Measurements from ENCODE around the gene INPP5D. TPM values are rescaled to one million over a fixed set of nuclear protein-coding genes. Genes with fewer than 3 reads are reported as not detected.
A peak's percentile ranks its signal among the peaks of the same experiment; 100 is the strongest.

INPP5D gene
- total RNA-seq = 10 to 100 TPM in 7 of 9 donors, 1 to 10 TPM in 2; 3.4 to 29.4 (median 14.4) TPM
- polyA plus RNA-seq = 10 to 100 TPM in 1 of 3 donors, 1 to 10 TPM in 2; 4.5 to 15.6 (median 5.9) TPM
- long read RNA-seq, donor 1 = 0 reads
- long read RNA-seq, donor 2 = 0 reads
- long read RNA-seq, donor 3 = 0 reads
- long read RNA-seq, donor 4, partial matches to known transcripts = 4 of 5 reads
- long read RNA-seq, donor 4, other reads (novel, unspliced or antisense) = 1 of 5 reads
- long read RNA-seq, donor 5, full-length matches to known transcripts = 4 of 15 reads
- long read RNA-seq, donor 5, partial matches to known transcripts = 9 of 15 reads
- long read RNA-seq, donor 5, other reads (novel, unspliced or antisense) = 2 of 15 reads
- long read RNA-seq, donor 6, full-length matches to known transcripts = 1 of 3 reads
- long read RNA-seq, donor 6, partial matches to known transcripts = 1 of 3 reads
- long read RNA-seq, donor 6, other reads (novel, unspliced or antisense) = 1 of 3 reads
- long read RNA-seq, donor 7 = 0 reads
- long read RNA-seq, donor 8 = 0 reads
- long read RNA-seq, donor 9 = 0 reads
- long read RNA-seq, donor 10 = 0 reads

- intact Hi-C loops (cut with DNase I) = loop anchor here in 1 of 2 donors (10.0 kb wide), 1 partner anchor 185 kb away; no protein-coding TSS in a partner anchor
- 40 to 67% (median 53%) methylated on average over 18 to 26 of the region's 26 CpGs for WGBS, 4 donors
- no peaks in the 10 kb centered on the region for H3K4me1 ChIP-seq (replicated peaks in 1 of 2)
Observed at GRCh38 chr2:233059797-233060500, at the start of gene INPP5D. Gene INPP5D (plus strand): TSS chr2:233060342. CDS start chr2:233060479, 137 bp downstream.

GRCh38 chr2:233010569-233011267 lies 49.4 kb upstream of the INPP5D start:
- Histone ChIP-seq H3K9me3 (replicated peaks in 1 of 3) (no peaks in the 10 kb centered on the region), H3K27me3 (no peaks in the 10 kb centered on the region), H3K36me3 (replicated peaks in 1 of 2) (no peaks in the 10 kb centered on the region), H3K4me3 (no peak overlapping the region), H3K4me1 (replicated peaks in 1 of 2) (no peaks in the 10 kb centered on the region), H3K27ac (no peak overlapping the region)
- intact Hi-C loops (cut with DNase I) = no loop called here
- peak in 2 of 7 donors; percentile 10 to 25 for DNase-seq
- TF ChIP-seq POLR2A (IDR thresholded peaks at IDR 0.05) (no peak), CTCF (IDR thresholded peaks at IDR 0.05) (no peak)
- WGBS, 4 donors = 82 to 92% (median 90%) methylated on average over 4 to 9 of the region's 9 CpGs

More at GRCh38 chr2:233059797-233060500, at the start of gene INPP5D:
- Histone ChIP-seq H3K4me3 (peak within 1 kb of the TSS in 2 of 4 donors; percentile 25 to 55), H3K27me3 (no peaks in the 10 kb centered on the region), H3K9me3 (replicated peaks in 1 of 3) (no peaks in the 10 kb centered on the region), H3K27ac (peak within 1 kb of the TSS in 4 of 5 donors; percentile 17 to 89 (median 50)), H3K36me3 (replicated peaks in 1 of 2) (no peaks in the 10 kb centered on the region)
- peak in 6 of 7 donors; percentile 37 to 80 (median 58) for DNase-seq
- peak; percentile 17 to 37 for TF ChIP-seq POLR2A (IDR thresholded peaks at IDR 0.05)
- no peak for TF ChIP-seq CTCF (IDR thresholded peaks at IDR 0.05)

- H3K36me3 ChIP-seq (replicated peaks in 1 of 2) = no peaks in the 10 kb centered on the region
- TF ChIP-seq POLR2A (IDR thresholded peaks at IDR 0.05) (no peak), CTCF (IDR thresholded peaks at IDR 0.05) (no peak)
- no peak overlapping the region for H3K4me3 ChIP-seq
- intact Hi-C loops (cut with DNase I) = no loop called here
- peak in 2 of 7 donors; percentile 7 to 24 for DNase-seq
- no peaks in the 10 kb centered on the region for H3K4me1 ChIP-seq (replicated peaks in 1 of 2)
- H3K9me3 ChIP-seq (replicated peaks in 1 of 3) = no peaks in the 10 kb centered on the region
- 89 to 95% (median 89%) methylated on average over 6 of the region's 6 CpGs for WGBS, 4 donors
- H3K27me3 ChIP-seq = no peaks in the 10 kb centered on the region
- no peak overlapping the region for H3K27ac ChIP-seq
Observed at GRCh38 chr2:233011268-233011650, 48.9 kb upstream of the INPP5D start.
